ENCODE results near the gene KLRC3. TPM values are rescaled to one million over a fixed set of nuclear protein-coding genes. Genes with fewer than 3 reads are reported as not detected.
"Not testable (repeated sequence)": the region's sequence is repeated elsewhere in the genome, so short reads cannot be mapped to it uniquely, and the experiment has no call there.

The KLRC3 gene
- total and polyA plus RNA-seq, 4 donors, result 0.22 to 2.6 (median 0.44) TPM; not detected in 1

DNA sequence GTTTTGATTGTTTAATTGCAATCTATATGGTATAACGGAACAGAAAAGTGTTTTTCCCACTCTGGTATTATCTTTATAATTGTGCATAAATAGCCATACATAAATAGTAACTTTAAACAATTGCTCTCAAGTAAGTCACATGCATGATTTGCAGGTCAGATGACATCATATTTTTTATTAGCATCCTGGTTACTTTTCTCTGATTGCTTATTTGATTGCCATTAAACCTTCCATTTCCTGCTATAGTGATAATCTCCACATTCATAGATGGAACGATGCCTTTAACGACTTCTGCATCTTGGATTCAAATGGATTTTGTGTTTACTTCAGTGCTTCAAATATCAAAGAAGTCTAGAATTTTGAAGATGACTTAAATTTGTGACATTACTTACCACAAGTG is 27.1 kb downstream of the KLRC3 start:
- Histone ChIP-seq H3K4me1 (ENCODE audit: control insufficient read depth in 5 of 5, insufficient read depth in 5 of 5, low read length in 5 of 5) (peaks cover 0 to 5% (median 2%) of the 10 kb centered on the region in 5 donors), H3K4me3 (no peak overlapping the region), H3K9ac (ENCODE audit: insufficient read depth in 1 of 2, low read length in 2 of 2) (no peak overlapping the region), H3K9me3 (ENCODE audit: control insufficient read depth in 4 of 4, insufficient read depth in 3 of 4, low read length in 3 of 4) (no peaks in the 10 kb centered on the region), H3K27me3 (ENCODE audit: control insufficient read depth in 3 of 3, insufficient read depth in 3 of 3, low read length in 2 of 3) (no peaks in the 10 kb centered on the region), H3K27ac (ENCODE audit: low read depth in 1 of 2, low read length in 1 of 2) (no peak overlapping the region), H3K36me3 (ENCODE audit: control insufficient read depth in 4 of 4, insufficient read depth in 4 of 4, low read length in 4 of 4) (no peaks in the 10 kb centered on the region)
- no peak for ATAC-seq (ENCODE audit: insufficient read depth, low FRiP score)
- 50 to 69% methylated on average over 3 of the region's 3 CpGs for WGBS, 2 donors
- TF ChIP-seq CTCF (IDR thresholded peaks at IDR 0.05; ENCODE audit: control extremely low read depth, extremely low read depth), result no peak
- no peak for DNase-seq

DNA sequence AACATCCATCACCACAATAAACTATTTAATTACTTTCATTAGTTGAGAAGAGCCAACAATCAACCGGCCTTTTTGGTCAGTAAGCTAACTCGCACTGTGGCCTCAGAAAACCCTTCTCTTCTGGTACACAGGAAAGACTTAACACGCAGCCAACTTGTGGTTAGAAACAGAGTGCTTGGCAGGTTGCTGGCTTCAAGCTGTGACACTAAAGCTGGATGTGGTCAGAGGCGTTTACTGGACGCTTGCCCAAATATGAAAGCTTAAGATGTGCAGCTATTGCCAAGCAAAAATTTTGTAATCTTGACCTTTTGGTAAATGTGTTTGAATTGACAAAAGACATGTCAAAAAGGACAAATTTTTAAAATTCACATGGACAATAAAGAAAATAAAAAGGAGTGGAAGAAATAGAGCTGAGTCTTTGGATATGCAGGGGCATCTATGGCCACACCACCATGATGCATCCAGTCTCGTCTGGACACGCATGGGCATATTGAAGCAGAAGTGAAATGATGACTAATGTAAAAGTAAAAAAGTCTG is 27.9 kb downstream of the KLRC3 start:
- ATAC-seq (ENCODE audit: insufficient read depth, low FRiP score) (peak; percentile 68), DNase-seq (peak; percentile 75 to 86 (median 86))
- no peak for TF ChIP-seq CTCF (IDR thresholded peaks at IDR 0.05; ENCODE audit: control extremely low read depth, extremely low read depth)
- no peaks in the 10 kb centered on the region for H3K9me3 ChIP-seq (ENCODE audit: control insufficient read depth in 4 of 4, insufficient read depth in 3 of 4, low read length in 3 of 4)
- H3K9ac ChIP-seq (ENCODE audit: insufficient read depth in 1 of 2, low read length in 2 of 2), result no peak overlapping the region
- H3K4me1 ChIP-seq (ENCODE audit: control insufficient read depth in 5 of 5, insufficient read depth in 5 of 5, low read length in 5 of 5), result peaks cover 0 to 5% (median 2%) of the 10 kb centered on the region in 5 donors
- H3K4me3 ChIP-seq, result no peak overlapping the region
- H3K27me3 ChIP-seq (ENCODE audit: control insufficient read depth in 3 of 3, insufficient read depth in 3 of 3, low read length in 2 of 3), result no peaks in the 10 kb centered on the region
- no peaks in the 10 kb centered on the region for H3K36me3 ChIP-seq (ENCODE audit: control insufficient read depth in 4 of 4, insufficient read depth in 4 of 4, low read length in 4 of 4)
- 15 to 26% methylated on average over 7 of the region's 7 CpGs for WGBS, 2 donors
- H3K27ac ChIP-seq (ENCODE audit: low read depth in 1 of 2, low read length in 1 of 2), result no peak overlapping the region

DNA sequence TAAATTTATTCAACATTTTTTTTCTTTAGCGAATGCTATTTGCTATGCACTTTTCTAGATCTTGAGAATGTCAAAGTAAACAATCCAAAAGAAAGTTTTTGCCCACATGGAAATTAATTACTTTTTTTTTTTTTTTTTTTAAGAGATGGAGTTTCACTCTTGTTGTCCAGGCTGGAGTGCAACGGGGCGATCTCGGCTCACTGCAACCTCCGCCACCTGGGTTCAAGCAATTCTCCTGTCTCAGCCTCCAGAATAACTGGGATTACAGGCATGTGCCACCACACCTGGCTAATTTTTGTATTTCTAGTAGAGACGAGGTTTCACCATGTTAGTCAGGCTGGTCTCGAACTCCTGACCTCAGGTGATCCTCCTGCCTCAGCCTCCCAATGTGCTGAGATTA is 29.4 kb downstream of the KLRC3 start:
- not testable (repeated sequence) for H3K9ac ChIP-seq (ENCODE audit: insufficient read depth in 1 of 2, low read length in 2 of 2); H3K9me3 ChIP-seq (ENCODE audit: control insufficient read depth in 4 of 4, insufficient read depth in 3 of 4, low read length in 3 of 4); H3K27ac ChIP-seq (ENCODE audit: low read depth in 1 of 2, low read length in 1 of 2); H3K4me1 ChIP-seq (ENCODE audit: control insufficient read depth in 5 of 5, insufficient read depth in 5 of 5, low read length in 5 of 5); H3K36me3 ChIP-seq (ENCODE audit: control insufficient read depth in 4 of 4, insufficient read depth in 4 of 4, low read length in 4 of 4); H3K27me3 ChIP-seq (ENCODE audit: control insufficient read depth in 3 of 3, insufficient read depth in 3 of 3, low read length in 2 of 3); DNase-seq; ATAC-seq (ENCODE audit: insufficient read depth, low FRiP score); H3K4me3 ChIP-seq
- WGBS, 2 donors, result 88 to 90% methylated on average over 7 of the region's 7 CpGs

- ATAC-seq (ENCODE audit: insufficient read depth, low FRiP score) (no peak), DNase-seq (no peak)
- 54 to 75% methylated on average over 1 of the region's 1 CpG for WGBS, 2 donors
- no peak for TF ChIP-seq CTCF (IDR thresholded peaks at IDR 0.05; ENCODE audit: control extremely low read depth, extremely low read depth)
- Histone ChIP-seq H3K4me1 (ENCODE audit: control insufficient read depth in 5 of 5, insufficient read depth in 5 of 5, low read length in 5 of 5) (peaks cover 0 to 2% (median 0%) of the 10 kb centered on the region in 5 donors), H3K27ac (ENCODE audit: low read depth in 1 of 2, low read length in 1 of 2) (no peak within 1 kb of the TSS), H3K9ac (ENCODE audit: insufficient read depth in 1 of 2, low read length in 2 of 2) (no peak within 1 kb of the TSS), H3K4me3 (no peak within 1 kb of the TSS), H3K27me3 (ENCODE audit: control insufficient read depth in 3 of 3, insufficient read depth in 3 of 3, low read length in 2 of 3) (no peaks in the 10 kb centered on the region), H3K9me3 (ENCODE audit: control insufficient read depth in 4 of 4, insufficient read depth in 3 of 4, low read length in 3 of 4) (no peaks in the 10 kb centered on the region), H3K36me3 (ENCODE audit: control insufficient read depth in 4 of 4, insufficient read depth in 4 of 4, low read length in 4 of 4) (no peaks in the 10 kb centered on the region)
Observed at GRCh38 chr12:10389904-10390303, 30.5 kb downstream of the KLRC3 start, which contains the start of gene KLRK1. KLRK1 (minus strand) TSS chr12:10390041; CDS start chr12:10388810, 1,231 bp downstream.

Data from lung (tissue), 12 donors.